Measurements from ENCODE around the gene CDH12.

Gene CDH12

GRCh38 chr5:21810737-21811316 is 1042.3 kb downstream of the CDH12 start (continued):
- TF ChIP-seq SNAI2 (CRISPR knock-in tag; IDR thresholded peaks at IDR 0.05) (no peak), BACH2 (CRISPR knock-in tag; IDR thresholded peaks at IDR 0.05; ENCODE audit: borderline replicate concordance) (no peak), ZFP3 (CRISPR knock-in tag; IDR thresholded peaks at IDR 0.05) (no peak), PATZ1 (CRISPR knock-in tag; IDR thresholded peaks at IDR 0.05; ENCODE audit: borderline replicate concordance) (no peak), ZNF8 (CRISPR knock-in tag; IDR thresholded peaks at IDR 0.05) (no peak), TOX (CRISPR knock-in tag; IDR thresholded peaks at IDR 0.05; ENCODE audit: borderline replicate concordance) (no peak), CREB5 (CRISPR knock-in tag; IDR thresholded peaks at IDR 0.05; ENCODE audit: low read depth) (no peak)

- TF ChIP-seq ZNF70 (CRISPR knock-in tag; IDR thresholded peaks at IDR 0.05), result no peak
- no peak for TF ChIP-seq TOX (CRISPR knock-in tag; IDR thresholded peaks at IDR 0.05; ENCODE audit: borderline replicate concordance)
- TF ChIP-seq OSR1 (CRISPR knock-in tag; IDR thresholded peaks at IDR 0.05), result no peak
- TF ChIP-seq CSRNP3 (CRISPR knock-in tag; IDR thresholded peaks at IDR 0.05), result no peak
- no peak for TF ChIP-seq PATZ1 (CRISPR knock-in tag; IDR thresholded peaks at IDR 0.05; ENCODE audit: borderline replicate concordance)
- TF ChIP-seq TSHZ2 (CRISPR knock-in tag; IDR thresholded peaks at IDR 0.05), result no peak
- no peak for ATAC-seq
Measured at GRCh38 chr5:21809611-21810010, 1043.5 kb downstream of the CDH12 start.

GRCh38 chr5:21807953-21808352 is 1045.2 kb downstream of the CDH12 start:
- no peak for TF ChIP-seq OSR1 (CRISPR knock-in tag; IDR thresholded peaks at IDR 0.05)
- no peak for TF ChIP-seq ISL1 (CRISPR knock-in tag; IDR thresholded peaks at IDR 0.05)
- no peak for TF ChIP-seq TOX (CRISPR knock-in tag; IDR thresholded peaks at IDR 0.05; ENCODE audit: borderline replicate concordance)
- TF ChIP-seq RARB (CRISPR knock-in tag; IDR thresholded peaks at IDR 0.05), result no peak
- no peak for TF ChIP-seq ARNTL (CRISPR knock-in tag; IDR thresholded peaks at IDR 0.05; ENCODE audit: borderline replicate concordance, low read depth)
- no peak for TF ChIP-seq TSHZ2 (CRISPR knock-in tag; IDR thresholded peaks at IDR 0.05)
- no peak for TF ChIP-seq CREB5 (CRISPR knock-in tag; IDR thresholded peaks at IDR 0.05; ENCODE audit: low read depth)
- TF ChIP-seq POU6F1 (CRISPR knock-in tag; IDR thresholded peaks at IDR 0.05; ENCODE audit: borderline replicate concordance, low read depth), result no peak
- no peak for TF ChIP-seq PPARA (CRISPR knock-in tag; IDR thresholded peaks at IDR 0.05; ENCODE audit: borderline replicate concordance)
- TF ChIP-seq CSDC2 (CRISPR knock-in tag; IDR thresholded peaks at IDR 0.05), result no peak
- TF ChIP-seq ZNF8 (CRISPR knock-in tag; IDR thresholded peaks at IDR 0.05), result no peak
- no peak for TF ChIP-seq ZFP30 (CRISPR knock-in tag; IDR thresholded peaks at IDR 0.05)
- no peak for TF ChIP-seq ZFP3 (CRISPR knock-in tag; IDR thresholded peaks at IDR 0.05)
- TF ChIP-seq TCF4 (CRISPR knock-in tag; IDR thresholded peaks at IDR 0.05; ENCODE audit: borderline replicate concordance), result no peak
- no peak for TF ChIP-seq ZNF70 (CRISPR knock-in tag; IDR thresholded peaks at IDR 0.05)
- ATAC-seq, result no peak
